Fibroblast of villous mesenchyme (primary cell): Measurements from ENCODE around the gene MCC. TPM values are rescaled to one million over a fixed set of nuclear protein-coding genes. Genes with fewer than 3 reads are reported as not detected.

Experiments
- DNase-seq: peaks from one replicate; pipeline ENCODE4 v3.0.0-alpha.2; 2010; ENCODE audit warnings: low read depth
- H3K4me3 ChIP-seq: 2 replicates; pipeline ENCODE4 v1.5.1; 2011; ENCODE audit warnings: low read depth, mild to moderate bottlenecking, low read length
- total RNA-seq: library from RNA; depleted of rRNA; stranded (reverse); fragments of >200 nt; gene quantifications from 2 replicates; pipeline ENCODE4 v1.2.3, GENCODE V29; 2012
- TF ChIP-seq, protein P1 (sequence below): IDR thresholded peaks from 2 replicates; pipeline ENCODE4 v1.5.1; 2012; ENCODE audit warnings: low read depth, mild to moderate bottlenecking, low read length; ENCODE audit not compliant: insufficient read depth

Gene MCC
- total RNA-seq, 1 donor = 37.6 TPM

DNA sequence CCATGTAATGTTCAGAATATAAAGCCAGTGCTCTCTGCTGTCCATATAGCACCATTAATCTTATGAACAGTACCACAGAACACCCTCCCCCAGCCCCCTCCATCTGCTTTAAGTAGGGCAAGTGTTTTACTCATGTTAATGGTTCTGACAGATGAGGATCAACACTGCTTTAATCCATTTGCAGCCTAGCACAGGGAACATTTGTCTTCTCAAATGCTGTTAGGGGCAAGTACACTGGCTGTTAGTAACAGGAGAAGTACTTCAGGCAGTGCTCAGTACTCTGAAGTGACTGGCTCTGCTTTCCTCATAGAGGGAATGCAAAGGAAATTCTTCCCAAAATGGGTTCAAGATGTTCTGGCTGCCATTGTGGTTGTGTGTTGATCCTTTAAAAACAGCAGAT lies 309.1 kb downstream of the MCC start:
- H3K4me3 ChIP-seq = no peak overlapping the region
- DNase-seq = no peak
- TF ChIP-seq, protein P1, sequence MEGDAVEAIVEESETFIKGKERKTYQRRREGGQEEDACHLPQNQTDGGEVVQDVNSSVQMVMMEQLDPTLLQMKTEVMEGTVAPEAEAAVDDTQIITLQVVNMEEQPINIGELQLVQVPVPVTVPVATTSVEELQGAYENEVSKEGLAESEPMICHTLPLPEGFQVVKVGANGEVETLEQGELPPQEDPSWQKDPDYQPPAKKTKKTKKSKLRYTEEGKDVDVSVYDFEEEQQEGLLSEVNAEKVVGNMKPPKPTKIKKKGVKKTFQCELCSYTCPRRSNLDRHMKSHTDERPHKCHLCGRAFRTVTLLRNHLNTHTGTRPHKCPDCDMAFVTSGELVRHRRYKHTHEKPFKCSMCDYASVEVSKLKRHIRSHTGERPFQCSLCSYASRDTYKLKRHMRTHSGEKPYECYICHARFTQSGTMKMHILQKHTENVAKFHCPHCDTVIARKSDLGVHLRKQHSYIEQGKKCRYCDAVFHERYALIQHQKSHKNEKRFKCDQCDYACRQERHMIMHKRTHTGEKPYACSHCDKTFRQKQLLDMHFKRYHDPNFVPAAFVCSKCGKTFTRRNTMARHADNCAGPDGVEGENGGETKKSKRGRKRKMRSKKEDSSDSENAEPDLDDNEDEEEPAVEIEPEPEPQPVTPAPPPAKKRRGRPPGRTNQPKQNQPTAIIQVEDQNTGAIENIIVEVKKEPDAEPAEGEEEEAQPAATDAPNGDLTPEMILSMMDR = no peak

DNA sequence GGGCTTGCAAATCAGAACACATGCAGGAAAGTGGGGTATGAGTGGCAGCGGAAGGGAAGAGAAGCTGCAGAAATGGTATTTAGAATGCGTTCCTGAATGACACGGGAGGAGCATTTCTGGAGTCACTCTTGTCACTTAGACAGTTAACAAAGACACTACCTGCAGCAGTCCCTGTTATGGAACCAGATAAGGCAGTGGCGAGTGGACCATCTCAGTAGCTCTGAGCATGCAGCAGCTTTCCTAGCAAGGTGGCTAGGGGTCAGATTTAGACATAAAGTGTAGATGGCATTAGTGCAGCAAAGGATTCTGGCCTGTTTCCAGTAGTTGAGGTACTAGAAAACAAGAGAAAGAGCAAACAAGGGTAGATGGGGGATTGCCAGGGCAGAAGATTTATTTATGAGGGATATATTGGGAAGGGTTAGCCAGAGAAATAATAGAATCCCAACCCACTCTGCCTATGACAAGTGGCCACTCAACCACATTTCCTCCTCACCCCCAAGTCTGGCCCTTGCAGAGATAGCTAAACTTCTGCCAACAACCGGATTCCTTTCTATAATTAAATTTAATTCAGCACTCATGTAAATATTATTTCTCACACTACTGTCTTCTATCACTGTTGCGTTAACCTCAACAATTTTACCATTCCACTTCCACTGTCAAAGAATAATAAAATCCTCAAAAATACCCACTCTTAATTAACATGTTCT lies 310.0 kb downstream of the MCC start:
- no peak for DNase-seq
- TF ChIP-seq, protein P1 = no peak
- no peak overlapping the region for H3K4me3 ChIP-seq

DNA sequence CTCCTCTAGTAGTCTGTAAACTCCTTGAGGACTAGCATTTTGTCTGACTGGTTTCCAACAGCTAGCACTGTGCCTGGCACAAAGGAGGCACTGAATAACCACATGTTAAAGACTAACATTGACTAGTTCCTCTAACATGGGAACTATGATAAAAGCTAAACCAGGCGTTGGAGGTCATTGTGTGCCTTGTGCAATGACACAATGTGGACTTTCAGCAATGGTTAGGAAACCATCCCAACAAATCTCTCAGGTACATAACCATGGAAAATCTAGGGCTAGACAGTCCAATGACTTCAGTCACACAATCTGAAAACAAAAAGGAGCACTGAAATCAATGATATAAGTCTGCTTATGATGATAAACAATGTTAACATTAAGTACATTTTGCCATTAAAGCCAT lies 311.0 kb downstream of the MCC start:
- H3K4me3 ChIP-seq = no peak overlapping the region
- DNase-seq = no peak
- TF ChIP-seq, protein P1 = no peak

DNA sequence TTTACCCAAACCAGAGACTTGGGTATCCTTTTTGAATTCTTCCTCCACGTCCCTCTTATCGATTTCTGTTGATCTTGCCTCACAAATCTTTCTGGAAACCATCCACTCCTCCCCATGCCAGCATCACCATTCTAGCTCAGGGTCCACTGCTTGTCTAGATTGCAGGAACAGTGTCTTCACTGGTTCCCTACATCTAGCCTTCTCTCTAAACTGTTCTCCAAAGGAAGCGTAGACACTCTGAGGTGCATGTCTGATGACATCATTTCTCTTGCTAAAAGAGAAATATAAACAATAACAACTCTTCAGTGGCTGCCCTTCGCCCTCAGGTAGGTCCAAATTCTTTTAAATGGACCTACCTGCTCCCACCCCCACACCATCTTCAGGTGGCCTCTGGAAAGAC lies 311.5 kb downstream of the MCC start:
- DNase-seq = no peak
- H3K4me3 ChIP-seq = no peak overlapping the region
- TF ChIP-seq, protein P1 = no peak

DNA sequence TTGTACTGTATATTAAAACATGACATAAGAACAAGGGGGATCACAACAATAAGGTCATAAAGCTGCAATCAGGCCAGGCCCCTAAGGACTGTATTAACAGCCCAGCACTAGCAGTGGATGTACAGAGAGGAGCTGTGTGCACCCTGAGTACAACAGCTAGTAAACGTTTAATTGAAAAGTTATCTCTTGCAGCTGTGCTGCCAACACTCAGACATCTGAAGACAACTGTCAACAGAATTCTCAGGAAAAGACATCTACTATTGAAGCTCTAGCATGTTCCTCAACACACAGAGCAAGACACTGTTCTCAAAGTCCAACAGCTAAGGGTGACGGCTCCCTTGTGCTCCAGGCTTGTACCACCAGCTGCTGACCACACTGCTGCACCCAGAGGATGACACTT lies 312.1 kb downstream of the MCC start:
- no peak for DNase-seq
- no peak overlapping the region for H3K4me3 ChIP-seq
- TF ChIP-seq, protein P1 = no peak

DNA sequence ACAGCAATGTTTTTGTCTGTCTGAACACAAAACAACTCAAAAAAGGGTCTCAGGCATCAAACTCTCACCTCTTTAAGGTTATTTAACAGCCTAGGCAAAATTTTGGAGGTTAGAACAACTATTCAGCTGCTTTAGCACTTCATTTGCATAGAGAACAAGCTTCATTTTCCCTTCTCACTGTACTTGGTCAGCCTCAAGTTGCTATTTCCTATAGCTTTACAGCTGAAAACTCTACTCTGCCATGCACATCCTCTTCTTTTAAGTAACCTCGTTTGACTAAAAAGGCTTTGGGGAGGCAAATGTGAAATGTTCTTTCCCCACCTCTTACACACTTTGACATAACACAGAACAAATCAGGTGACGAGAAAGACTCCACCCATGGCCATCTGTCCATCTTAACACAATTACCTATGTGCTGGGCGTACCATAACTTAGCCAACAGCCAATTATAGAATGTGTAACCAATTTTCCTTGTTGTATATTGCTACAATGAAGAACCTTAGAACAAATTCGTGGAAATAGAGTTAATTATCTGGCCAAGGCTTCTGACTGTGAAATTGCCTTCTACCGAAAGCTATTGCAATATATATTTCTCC lies 315.9 kb downstream of the MCC start:
- no peak overlapping the region for H3K4me3 ChIP-seq
- TF ChIP-seq, protein P1 = no peak

More for the DNA sequence above, 315.9 kb downstream of the MCC start:
- DNase-seq = no peak
